ENCODE measurements around the gene RAB44. TPM values are rescaled to one million over a fixed set of nuclear protein-coding genes. Genes with fewer than 3 reads are reported as not detected.

The RAB44 gene
- total and polyA plus RNA-seq, 7 donors: 0.01 to 0.06 TPM; not detected in 5

DNA sequence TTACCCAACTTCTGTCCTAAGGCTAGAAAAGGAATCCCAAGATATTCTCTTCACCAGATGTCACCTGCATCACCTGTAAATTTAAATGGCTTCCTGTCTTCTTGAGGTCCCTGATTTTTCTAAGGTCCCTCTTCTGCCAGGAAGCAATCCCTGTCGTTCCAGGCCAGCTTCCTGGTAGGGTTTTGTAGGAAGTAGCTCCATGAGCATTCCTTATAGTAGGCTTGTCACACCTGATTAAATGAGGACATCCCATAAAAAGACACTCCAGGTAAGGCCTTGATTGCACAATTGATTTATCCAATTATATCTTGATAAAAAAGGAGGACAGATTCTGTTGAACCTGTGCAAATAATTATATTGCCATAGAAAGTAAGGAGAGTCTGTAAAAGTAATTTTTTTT is 8.7 kb downstream of the RAB44 start:
- no peaks in the 10 kb centered on the region for H3K27me3 ChIP-seq (ENCODE audit: insufficient read depth in 3 of 3, low read length in 2 of 3)
- TF ChIP-seq, protein P1, sequence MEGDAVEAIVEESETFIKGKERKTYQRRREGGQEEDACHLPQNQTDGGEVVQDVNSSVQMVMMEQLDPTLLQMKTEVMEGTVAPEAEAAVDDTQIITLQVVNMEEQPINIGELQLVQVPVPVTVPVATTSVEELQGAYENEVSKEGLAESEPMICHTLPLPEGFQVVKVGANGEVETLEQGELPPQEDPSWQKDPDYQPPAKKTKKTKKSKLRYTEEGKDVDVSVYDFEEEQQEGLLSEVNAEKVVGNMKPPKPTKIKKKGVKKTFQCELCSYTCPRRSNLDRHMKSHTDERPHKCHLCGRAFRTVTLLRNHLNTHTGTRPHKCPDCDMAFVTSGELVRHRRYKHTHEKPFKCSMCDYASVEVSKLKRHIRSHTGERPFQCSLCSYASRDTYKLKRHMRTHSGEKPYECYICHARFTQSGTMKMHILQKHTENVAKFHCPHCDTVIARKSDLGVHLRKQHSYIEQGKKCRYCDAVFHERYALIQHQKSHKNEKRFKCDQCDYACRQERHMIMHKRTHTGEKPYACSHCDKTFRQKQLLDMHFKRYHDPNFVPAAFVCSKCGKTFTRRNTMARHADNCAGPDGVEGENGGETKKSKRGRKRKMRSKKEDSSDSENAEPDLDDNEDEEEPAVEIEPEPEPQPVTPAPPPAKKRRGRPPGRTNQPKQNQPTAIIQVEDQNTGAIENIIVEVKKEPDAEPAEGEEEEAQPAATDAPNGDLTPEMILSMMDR (IDR thresholded peaks at IDR 0.05): no peak
- ATAC-seq (no peak), DNase-seq (no peak)
- H3K36me3 ChIP-seq (ENCODE audit: insufficient read depth in 1 of 2, low read depth in 1 of 2): no peaks in the 10 kb centered on the region
- H3K4me1 ChIP-seq: no peaks in the 10 kb centered on the region
- H3K9me3 ChIP-seq: no peaks in the 10 kb centered on the region
- intact Hi-C loops (cut with DNase I): no loop called here
- no peak overlapping the region for H3K4me3 ChIP-seq
- WGBS, 3 donors: 61 to 82% (median 69%) methylated on average over 1 of the region's 1 CpG
- H3K27ac ChIP-seq: no peak overlapping the region

DNA sequence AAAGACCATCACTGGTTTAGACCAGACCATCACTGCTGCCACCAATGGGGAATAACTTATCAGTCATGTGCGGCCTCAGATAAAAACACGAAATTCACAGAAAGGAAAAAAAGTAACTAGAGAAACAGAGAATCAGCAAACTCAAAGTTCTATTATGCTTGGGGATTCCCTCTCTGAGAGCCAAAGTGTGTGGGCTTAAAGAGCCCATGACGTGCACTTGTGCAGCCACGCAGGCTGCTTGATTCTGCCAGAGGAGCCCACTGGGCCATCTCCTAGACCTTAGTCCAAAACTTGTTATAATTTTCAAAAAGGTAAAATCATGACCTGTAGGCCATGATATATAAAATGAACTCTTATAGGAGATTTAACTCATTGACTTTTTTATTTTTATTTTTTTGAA is 15.2 kb downstream of the RAB44 start:
- DNase-seq: no peak
- ATAC-seq: no peak
- H3K9me3 ChIP-seq: no peaks in the 10 kb centered on the region
- no peak overlapping the region for H3K4me3 ChIP-seq
- no peaks in the 10 kb centered on the region for H3K36me3 ChIP-seq (ENCODE audit: insufficient read depth in 1 of 2, low read depth in 1 of 2)
- intact Hi-C loops (cut with DNase I): no loop called here
- WGBS, 3 donors: 76 to 90% (median 88%) methylated on average over 4 of the region's 4 CpGs
- H3K4me1 ChIP-seq: no peaks in the 10 kb centered on the region
- TF ChIP-seq, protein P1 (IDR thresholded peaks at IDR 0.05): no peak
- no peak overlapping the region for H3K27ac ChIP-seq
- no peaks in the 10 kb centered on the region for H3K27me3 ChIP-seq (ENCODE audit: insufficient read depth in 3 of 3, low read length in 2 of 3)

DNA sequence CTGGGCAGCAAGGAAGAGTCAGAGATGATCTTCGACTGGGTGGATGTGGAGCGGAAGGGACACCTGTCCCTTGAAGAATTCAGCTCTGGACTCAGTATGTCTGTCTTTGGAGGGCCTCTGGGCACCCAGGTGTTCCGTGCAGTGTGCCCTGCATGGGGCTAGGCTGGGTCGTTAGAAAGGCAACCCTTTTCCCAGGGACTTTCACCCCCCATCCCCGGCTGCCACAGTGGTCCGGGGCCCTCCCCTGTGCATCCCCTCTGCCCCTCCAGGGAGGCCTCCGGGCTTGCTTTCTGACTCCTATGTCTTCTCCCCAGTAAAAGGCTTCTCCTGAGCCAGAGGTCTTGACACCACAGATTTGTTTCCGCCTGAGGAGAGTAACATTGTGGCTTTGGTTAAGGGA is 16.2 kb downstream of the RAB44 start:
- ATAC-seq (no peak), DNase-seq (no peak)
- 85 to 87% (median 86%) methylated on average over 7 to 8 of the region's 8 CpGs for WGBS, 3 donors

DNA sequence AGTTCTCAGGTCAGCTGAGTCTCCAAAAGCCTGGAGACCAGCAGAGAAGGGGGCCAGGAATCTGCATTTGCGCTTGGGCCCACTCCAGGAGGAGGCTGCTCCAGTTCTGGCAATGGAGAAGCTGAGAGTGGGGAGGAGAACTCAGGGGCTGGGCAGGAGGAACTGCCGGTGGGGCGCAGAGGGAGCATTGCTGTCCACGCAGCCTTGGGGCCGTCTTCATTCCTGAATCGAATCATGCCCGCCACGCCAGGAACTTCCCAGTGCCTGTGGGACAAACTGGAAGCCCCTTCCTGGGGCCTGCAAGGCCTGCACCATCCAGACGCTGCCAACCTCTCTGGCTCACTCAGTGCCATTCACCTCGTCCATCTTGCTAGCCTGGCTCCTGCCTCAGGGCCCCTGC is 16.9 kb downstream of the RAB44 start:
- H3K9me3 ChIP-seq: no peaks in the 10 kb centered on the region
- TF ChIP-seq, protein P1 (IDR thresholded peaks at IDR 0.05): no peak
- DNase-seq (peak in 1 of 2 donors; percentile 12), ATAC-seq (no peak)
- H3K4me3 ChIP-seq: no peak overlapping the region
- no peaks in the 10 kb centered on the region for H3K4me1 ChIP-seq
- WGBS, 3 donors: 80 to 90% (median 84%) methylated on average over 9 to 10 of the region's 10 CpGs
- H3K36me3 ChIP-seq (ENCODE audit: insufficient read depth in 1 of 2, low read depth in 1 of 2): no peaks in the 10 kb centered on the region
- intact Hi-C loops (cut with DNase I): no loop called here
- H3K27me3 ChIP-seq (ENCODE audit: insufficient read depth in 3 of 3, low read length in 2 of 3): no peaks in the 10 kb centered on the region
- no peak overlapping the region for H3K27ac ChIP-seq

More for the DNA sequence above, 16.2 kb downstream of the RAB44 start:
- TF ChIP-seq, protein P1 (IDR thresholded peaks at IDR 0.05): no peak
- Histone ChIP-seq H3K27ac (no peak overlapping the region), H3K4me3 (no peak overlapping the region), H3K9me3 (no peaks in the 10 kb centered on the region), H3K36me3 (ENCODE audit: insufficient read depth in 1 of 2, low read depth in 1 of 2) (no peaks in the 10 kb centered on the region), H3K27me3 (ENCODE audit: insufficient read depth in 3 of 3, low read length in 2 of 3) (no peaks in the 10 kb centered on the region), H3K4me1 (no peaks in the 10 kb centered on the region)
- intact Hi-C loops (cut with DNase I): no loop called here

DNA sequence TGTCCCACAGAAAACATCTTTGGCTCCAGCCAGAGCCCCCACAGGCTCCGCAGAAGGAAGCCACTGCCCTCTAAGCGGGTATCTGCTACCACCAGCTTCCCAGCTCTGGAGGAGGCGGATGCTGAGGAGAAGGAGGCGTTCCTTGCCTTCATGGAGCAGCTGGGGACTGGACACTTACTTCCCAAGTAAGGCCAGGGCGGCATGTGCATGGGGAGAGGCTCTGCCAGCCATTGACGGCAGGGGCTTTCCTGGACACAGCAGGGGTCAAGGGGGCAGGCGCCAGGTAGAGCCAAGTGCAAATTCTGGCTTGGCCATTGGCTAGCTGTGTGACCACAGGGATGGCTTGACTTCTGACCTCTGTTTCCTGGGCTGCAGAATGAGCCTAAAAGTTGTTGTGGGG is 17.8 kb downstream of the RAB44 start:
- peak in 1 of 2 donors; percentile 46 for DNase-seq
- Histone ChIP-seq H3K36me3 (ENCODE audit: insufficient read depth in 1 of 2, low read depth in 1 of 2) (no peaks in the 10 kb centered on the region), H3K27me3 (ENCODE audit: insufficient read depth in 3 of 3, low read length in 2 of 3) (no peaks in the 10 kb centered on the region), H3K27ac (no peak overlapping the region), H3K4me3 (no peak overlapping the region), H3K9me3 (no peaks in the 10 kb centered on the region), H3K4me1 (no peaks in the 10 kb centered on the region)
- WGBS, 3 donors: 88 to 90% (median 89%) methylated on average over 7 of the region's 7 CpGs
- ATAC-seq: no peak
- intact Hi-C loops (cut with DNase I): no loop called here
- TF ChIP-seq, protein P1 (IDR thresholded peaks at IDR 0.05): no peak

All from psoas muscle (tissue), 8 donors.